Transverse colon (tissue), 4 donors: ENCODE measurements around the gene PGM2L1. TPM values are rescaled to one million over a fixed set of nuclear protein-coding genes. Genes with fewer than 3 reads are reported as not detected.

ENCODE experiments used
- DNase-seq: peaks from one replicate; pipeline ENCODE4 v3.0.0-alpha.2; 2019
- H3K27ac ChIP-seq, 4 donors: fragments of 200-600 bp; sonication (generic); 2 replicates each; pipeline ENCODE4 v1.5.1; 2016 to 2018; ENCODE audit warnings: inconsistent platforms in 4 of 4
- H3K27me3 ChIP-seq: fragments of 200-600 bp; sonication (generic); 2 replicates; pipeline ENCODE4 v1.5.1; 2017; ENCODE audit warnings: inconsistent platforms
- H3K36me3 ChIP-seq, 4 donors: fragments of 200-600 bp; sonication (generic); 2 replicates each; pipeline ENCODE4 v1.5.1; 2017 to 2019; ENCODE audit warnings: inconsistent platforms in 4 of 4
- H3K4me1 ChIP-seq, 4 donors: fragments of 200-600 bp; sonication (generic); 2 replicates each; pipeline ENCODE4 v1.5.1; 2017 to 2020; ENCODE audit warnings: inconsistent platforms in 4 of 4
- H3K4me3 ChIP-seq, 4 donors: fragments of 200-600 bp; sonication (generic); 1 replicate in 1 of 4; 2 replicates in 3 of 4; pipeline versions ENCODE4 v1.5.1 to v1.6.1; 2017 to 2019; ENCODE audit warnings: inconsistent platforms in 4 of 4
- H3K9me3 ChIP-seq, 2 donors: fragments of 200-600 bp; sonication (generic); 2 replicates each; pipeline ENCODE4 v1.5.1; 2017 to 2019; ENCODE audit warnings: inconsistent platforms in 2 of 2
- EP300 ChIP-seq: sonication (generic); formaldehyde crosslinking; IDR thresholded peaks from one replicate; pipeline ENCODE4 v1.6.1; 2017; ENCODE audit warnings: antibody characterized with exemption, low read depth
- POLR2A ChIP-seq: fragments of 450-650 bp; IDR thresholded peaks from one replicate; pipeline ENCODE4 v1.6.1; 2016; ENCODE audit warnings: antibody characterized with exemption, mild to moderate bottlenecking, moderate library complexity
- POLR2AphosphoS5 ChIP-seq, 3 donors: sonication (generic); formaldehyde crosslinking; IDR thresholded peaks; one replicate each; pipeline ENCODE4 v1.6.1; 2016; ENCODE audit warnings: antibody characterized with exemption in 3 of 3
- WGBS, 2 donors: methylation state at CpG; one replicate each; pipeline ENCODE4 v1.1.5; 2018; ENCODE audit warnings: low coverage in 1 of 2; 5-methylcytosine and 5-hydroxymethylcytosine counted together
- in situ Hi-C, 4 donors: fragments of 200-750 bp; cut with MboI; loops; one replicate each; pipeline versions ENCODE4 v1.15.0 to v1.15.1; 2017; ENCODE audit warnings: low sequenced_read_pairs in 3 of 4, low pct_ligation_motif_present in 1 of 4, low pct_unique_long_range_greater_than_20kb in 1 of 4
- intact Hi-C: fragments of 100-400 bp; cut with DNase I; formaldehyde crosslinking; loops from one replicate; pipeline ENCODE4 v1.15.1; 2023; ENCODE audit warnings: low total_unique reads
- total RNA-seq, 4 donors: library from RNA; depleted of rRNA; stranded (reverse); fragments of >200 nt; gene quantifications; one replicate each; pipeline ENCODE4 v1.1.0, GENCODE V29; 2016
- TF ChIP-seq, protein P1 (sequence below), 5 experiments: fragments of 200-600 bp in 3 of 5; fragments of 450-650 bp in 2 of 5; sonication (generic) in 3 of 5; IDR thresholded peaks; 1 replicate in 2 of 5; 2 replicates in 3 of 5; pipeline ENCODE4 v1.5.1; 2016 to 2017; ENCODE audit warnings: antibody characterized with exemption in 5 of 5, inconsistent platforms in 3 of 5, mild to moderate bottlenecking in 2 of 5, moderate library complexity in 1 of 5

PGM2L1 gene
- total RNA-seq, 4 donors from 2014 or later, result 2.6 to 10.1 (median 8.3) TPM

DNA sequence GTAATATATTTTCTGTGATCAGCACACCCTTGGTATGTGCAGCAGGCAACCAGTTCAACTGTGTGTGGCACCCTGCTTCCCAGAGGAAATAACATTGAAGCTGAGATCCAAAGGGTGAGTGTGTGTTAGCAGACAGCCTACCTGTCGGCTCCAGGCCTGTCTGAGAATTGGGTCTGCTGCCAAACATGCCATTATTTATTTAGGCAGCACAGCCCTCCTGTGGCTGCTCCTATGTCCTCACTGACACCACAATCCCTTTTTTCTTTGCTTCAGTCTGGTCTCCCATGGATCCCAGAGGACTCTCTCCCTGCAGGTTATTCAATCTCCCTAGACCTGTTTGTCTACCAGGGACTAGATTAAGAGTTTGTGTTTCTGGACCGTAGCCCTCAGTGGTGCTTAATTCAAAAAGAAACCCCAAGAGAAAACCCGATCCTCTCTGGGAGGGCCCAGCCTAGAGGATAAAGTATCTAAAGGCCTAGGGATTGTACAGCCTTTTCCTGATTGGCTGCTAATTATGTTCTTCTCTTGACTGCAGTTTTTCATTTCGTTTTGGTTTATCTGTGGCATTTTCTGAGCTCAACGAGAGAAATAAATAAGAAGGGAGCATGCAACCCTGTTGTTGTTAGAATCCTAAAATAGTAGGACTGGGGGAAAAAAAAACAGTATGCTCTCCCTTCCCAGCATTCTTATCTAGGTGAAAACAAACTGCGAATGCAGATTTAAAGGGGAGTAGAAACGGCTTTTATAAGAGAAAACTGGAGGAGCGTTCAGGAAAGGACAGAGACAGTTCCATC, 45.0 kb upstream of the PGM2L1 start:
- Histone ChIP-seq H3K4me1 (peaks cover 16 to 32% (median 31%) of the 10 kb centered on the region in 4 donors), H3K4me3 (no peak overlapping the region), H3K36me3 (no peaks in the 10 kb centered on the region), H3K9me3 (no peaks in the 10 kb centered on the region), H3K27me3 (no peaks in the 10 kb centered on the region), H3K27ac (peak overlapping the region; percentile 74 to 78 (median 77))
- 35 to 44% methylated on average over 7 to 8 of the region's 8 CpGs for WGBS, 2 donors
- peak; percentile 55 for DNase-seq
- in situ Hi-C loops, result loop anchor here in 2 of 4 donors (10.0 kb wide), 3 partner anchors 48 to 188 kb away; partner anchors contain the start of gene PGM2L1 (in 1 of the 2)
- intact Hi-C loops, result no loop called here
- no peak for TF ChIP-seq EP300
- TF ChIP-seq, protein P1, sequence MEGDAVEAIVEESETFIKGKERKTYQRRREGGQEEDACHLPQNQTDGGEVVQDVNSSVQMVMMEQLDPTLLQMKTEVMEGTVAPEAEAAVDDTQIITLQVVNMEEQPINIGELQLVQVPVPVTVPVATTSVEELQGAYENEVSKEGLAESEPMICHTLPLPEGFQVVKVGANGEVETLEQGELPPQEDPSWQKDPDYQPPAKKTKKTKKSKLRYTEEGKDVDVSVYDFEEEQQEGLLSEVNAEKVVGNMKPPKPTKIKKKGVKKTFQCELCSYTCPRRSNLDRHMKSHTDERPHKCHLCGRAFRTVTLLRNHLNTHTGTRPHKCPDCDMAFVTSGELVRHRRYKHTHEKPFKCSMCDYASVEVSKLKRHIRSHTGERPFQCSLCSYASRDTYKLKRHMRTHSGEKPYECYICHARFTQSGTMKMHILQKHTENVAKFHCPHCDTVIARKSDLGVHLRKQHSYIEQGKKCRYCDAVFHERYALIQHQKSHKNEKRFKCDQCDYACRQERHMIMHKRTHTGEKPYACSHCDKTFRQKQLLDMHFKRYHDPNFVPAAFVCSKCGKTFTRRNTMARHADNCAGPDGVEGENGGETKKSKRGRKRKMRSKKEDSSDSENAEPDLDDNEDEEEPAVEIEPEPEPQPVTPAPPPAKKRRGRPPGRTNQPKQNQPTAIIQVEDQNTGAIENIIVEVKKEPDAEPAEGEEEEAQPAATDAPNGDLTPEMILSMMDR (IDR thresholded peaks at IDR 0.05), result peak in 3 of 5 experiments; percentile 15 to 34 (median 24)

DNA sequence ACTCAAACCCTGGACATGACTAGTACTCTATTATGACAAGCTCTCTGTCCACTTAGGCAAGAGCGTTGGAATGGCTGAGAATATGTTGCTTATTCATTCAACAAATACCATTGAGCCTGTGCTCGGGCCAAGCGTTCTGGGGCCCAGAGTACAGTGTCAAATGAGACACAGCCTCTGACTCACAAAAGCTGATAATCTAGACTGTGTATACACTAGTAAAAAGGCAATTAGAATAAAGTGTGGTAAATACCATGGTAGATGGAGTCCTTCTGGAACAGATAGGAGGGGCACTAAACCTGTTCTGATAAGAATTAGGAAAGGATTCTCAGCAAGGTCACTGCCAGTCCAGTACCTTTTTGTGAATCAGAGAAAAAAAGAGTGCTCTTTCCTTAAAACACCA, 44.4 kb upstream of the PGM2L1 start:
- WGBS, 2 donors, result 23 to 44% methylated on average over 2 to 3 of the region's 3 CpGs
- H3K4me1 ChIP-seq, result peaks cover 16 to 37% (median 33%) of the 10 kb centered on the region in 4 donors
- H3K36me3 ChIP-seq, result no peaks in the 10 kb centered on the region
- H3K4me3 ChIP-seq, result no peak overlapping the region
- H3K9me3 ChIP-seq, result no peaks in the 10 kb centered on the region
- intact Hi-C loops (no loop called here), in situ Hi-C loops (loop anchor here in 2 of 4 donors (10.0 kb wide), 3 partner anchors 48 to 188 kb away; partner anchors contain the start of gene PGM2L1 (in 1 of the 2))
- peak overlapping the region; percentile 74 to 78 (median 77) for H3K27ac ChIP-seq
- no peak for DNase-seq
- no peaks in the 10 kb centered on the region for H3K27me3 ChIP-seq
- TF ChIP-seq POLR2A (no peak), POLR2AphosphoS5 (IDR thresholded peaks at IDR 0.05) (peak in 2 of 3 donors; percentile 8 to 23)
- TF ChIP-seq, protein P1 (IDR thresholded peaks at IDR 0.05), result no peak

DNA sequence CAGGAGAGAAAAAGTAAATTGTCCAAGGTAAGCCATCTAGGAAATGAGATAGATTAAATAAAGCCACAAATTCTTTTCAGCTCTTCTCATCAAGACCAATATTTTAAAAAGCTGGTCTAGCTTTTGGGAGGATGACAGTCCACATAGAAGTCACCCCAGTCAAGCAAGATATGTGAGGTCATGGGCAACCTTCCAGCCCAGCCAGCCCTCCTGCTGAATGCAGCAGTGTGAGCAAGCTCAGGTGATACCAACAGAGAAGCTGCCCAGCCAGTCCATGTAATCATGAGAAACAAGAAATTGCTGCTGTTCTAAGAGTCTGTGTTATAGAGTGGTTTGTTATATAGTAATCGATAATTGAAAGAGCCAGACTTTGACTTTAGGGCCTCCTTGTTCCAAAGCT, 40.4 kb upstream of the PGM2L1 start:
- WGBS, 2 donors, result 96 to 100% methylated on average over 1 of the region's 1 CpG
- Histone ChIP-seq H3K9me3 (no peaks in the 10 kb centered on the region), H3K36me3 (no peaks in the 10 kb centered on the region), H3K4me3 (no peak overlapping the region), H3K27ac (no peak overlapping the region), H3K27me3 (no peaks in the 10 kb centered on the region), H3K4me1 (peaks cover 12 to 54% (median 34%) of the 10 kb centered on the region in 4 donors)
- in situ Hi-C loops, result no loop called here
- intact Hi-C loops, result no loop called here
- no peak for DNase-seq
- no peak for TF ChIP-seq EP300
- TF ChIP-seq, protein P1 (IDR thresholded peaks at IDR 0.05), result no peak
- TF ChIP-seq POLR2AphosphoS5 (IDR thresholded peaks at IDR 0.05), result no peak
- TF ChIP-seq POLR2A, result no peak

DNA sequence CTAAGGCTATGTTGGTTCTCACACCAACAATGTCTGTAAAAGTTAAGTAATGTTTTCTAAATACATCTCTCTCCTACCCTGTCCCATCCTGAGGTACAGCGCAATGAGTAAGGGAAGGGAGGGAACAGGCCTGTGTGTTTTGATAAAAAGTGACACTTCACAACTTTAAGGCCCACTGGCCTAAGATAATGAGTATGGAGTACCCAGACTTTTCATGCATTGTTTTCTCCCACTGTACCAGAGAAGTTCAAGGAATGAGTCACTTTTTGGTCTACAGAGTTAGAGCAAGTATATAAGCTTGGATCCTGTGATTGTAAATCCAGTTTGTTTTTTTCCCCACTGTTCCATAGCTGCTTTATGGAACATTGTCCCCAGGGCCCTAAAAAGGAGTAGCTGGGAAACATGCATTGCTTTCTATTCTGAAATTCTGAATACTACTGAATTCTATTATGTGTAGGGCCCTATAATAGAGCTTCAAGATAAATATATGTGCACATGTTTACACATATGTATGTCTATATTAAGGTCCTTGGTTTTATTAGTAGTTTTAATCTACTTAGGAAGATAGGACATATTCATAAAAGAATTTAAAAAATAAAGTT, 39.3 kb upstream of the PGM2L1 start:
- DNase-seq, result no peak
- Histone ChIP-seq H3K36me3 (no peaks in the 10 kb centered on the region), H3K27me3 (no peaks in the 10 kb centered on the region), H3K4me3 (no peak overlapping the region), H3K9me3 (no peaks in the 10 kb centered on the region), H3K27ac (peak overlapping the region; percentile 32 to 54 (median 44)), H3K4me1 (peaks cover 3 to 51% (median 25%) of the 10 kb centered on the region in 4 donors)
- TF ChIP-seq, protein P1 (IDR thresholded peaks at IDR 0.05), result no peak
- TF ChIP-seq EP300 (no peak), POLR2AphosphoS5 (IDR thresholded peaks at IDR 0.05) (no peak), POLR2A (no peak)
- WGBS, 2 donors, result 69 to 100% methylated on average over 1 of the region's 1 CpG
- in situ Hi-C loops (no loop called here), intact Hi-C loops (no loop called here)
